CD14-positive monocyte (primary cell): ENCODE data around the gene PNMA8A. TPM values are rescaled to one million over a fixed set of nuclear protein-coding genes. Genes with fewer than 3 reads are reported as not detected.

Experiments
- DNase-seq, 3 donors: peaks; one replicate each; pipeline ENCODE4 v3.0.0-alpha.2; 2011 to 2022
- H2AFZ ChIP-seq: 2 replicates; pipeline ENCODE4 v1.6.0; 2012; ENCODE audit warnings: mild to moderate bottlenecking, low read depth, low read length, inconsistent platforms; ENCODE audit not compliant: insufficient read depth, poor library complexity, severe bottlenecking
- H3K27ac ChIP-seq, 2 donors: 1 replicate in 1 of 2; 2 replicates in 1 of 2; pipeline ENCODE4 v1.5.1; 2012 to 2013; ENCODE audit warnings: low read length in 2 of 2, control low read depth in 1 of 2, inconsistent platforms in 1 of 2, low read depth in 1 of 2, mild to moderate bottlenecking in 1 of 2
- H3K27me3 ChIP-seq, 2 donors: one replicate each; pipeline versions ENCODE4 v1.6.0 to v1.6.1; 2011 to 2013; ENCODE audit warnings: low read length in 2 of 2; ENCODE audit not compliant: control insufficient read depth in 2 of 2, insufficient read depth in 2 of 2
- H3K36me3 ChIP-seq, 2 donors: replicated peaks in 1 of 2; 1 replicate in 1 of 2; 2 replicates in 1 of 2; pipeline versions ENCODE4 v1.5.1 to v1.6.1; 2012 to 2013; ENCODE audit warnings: low read length in 2 of 2, control low read depth in 1 of 2, inconsistent platforms in 1 of 2, mild to moderate bottlenecking in 1 of 2; ENCODE audit not compliant: insufficient read depth in 2 of 2, control insufficient read depth in 1 of 2
- H3K4me1 ChIP-seq, 2 donors: 1 replicate in 1 of 2; 2 replicates in 1 of 2; pipeline versions ENCODE4 v1.5.1 to v1.6.1; 2012 to 2013; ENCODE audit warnings: low read length in 2 of 2, control low read depth in 1 of 2, inconsistent platforms in 1 of 2, mild to moderate bottlenecking in 1 of 2, moderate library complexity in 1 of 2; ENCODE audit not compliant: insufficient read depth in 2 of 2, control insufficient read depth in 1 of 2
- H3K4me2 ChIP-seq: replicated peaks from 2 replicates; pipeline ENCODE3; 2012; ENCODE audit warnings: low read length, moderate library complexity, mild to moderate bottlenecking; ENCODE audit not compliant: poor library complexity, severe bottlenecking; ENCODE audit errors: extremely low read depth
- H3K4me3 ChIP-seq, 3 experiments: fragments of 200-600 bp in 1 of 3; sonication (generic) in 1 of 3; replicated peaks in 1 of 3; 1 replicate in 2 of 3; 2 replicates in 1 of 3; pipeline ENCODE4 v1.5.1; 2011 to 2013; ENCODE audit warnings: low read length in 3 of 3, mild to moderate bottlenecking in 3 of 3, control low read depth in 2 of 3, low read depth in 2 of 3, inconsistent platforms in 1 of 3, moderate library complexity in 1 of 3
- H3K79me2 ChIP-seq: 2 replicates; pipeline ENCODE4 v1.6.0; 2012; ENCODE audit warnings: mild to moderate bottlenecking, control low read depth, inconsistent platforms, low read length, moderate library complexity; ENCODE audit not compliant: insufficient read depth
- H3K9ac ChIP-seq: 2 replicates; pipeline ENCODE4 v1.6.0; 2017; ENCODE audit warnings: low read length, mild to moderate bottlenecking; ENCODE audit not compliant: insufficient read depth, poor library complexity, severe bottlenecking
- H3K9me3 ChIP-seq, 2 donors: replicated peaks in 1 of 2; 1 replicate in 1 of 2; 2 replicates in 1 of 2; pipeline versions ENCODE4 v1.5.1 to v1.6.1; 2012 to 2013; ENCODE audit warnings: low read length in 2 of 2, control low read depth in 1 of 2; ENCODE audit not compliant: control insufficient read depth in 1 of 2, insufficient read depth in 1 of 2
- H4K20me1 ChIP-seq: 2 replicates; pipeline ENCODE4 v1.6.0; 2012; ENCODE audit warnings: mild to moderate bottlenecking, low read length, control low read depth, moderate library complexity; ENCODE audit not compliant: insufficient read depth
- H3K27ac Mint-ChIP-seq, 7 donors: one replicate each; pipeline ENCODE4 v1.8.0; 2020; ENCODE audit warnings: mild to moderate bottlenecking in 7 of 7, mixed read lengths in 7 of 7, moderate library complexity in 6 of 7, inconsistent platforms in 2 of 7
- H3K27me3 Mint-ChIP-seq, 3 donors: one replicate each; pipeline ENCODE4 v1.8.0; 2021 to 2022; ENCODE audit warnings: low read depth in 3 of 3, mild to moderate bottlenecking in 3 of 3, mixed read lengths in 3 of 3, moderate library complexity in 3 of 3, inconsistent platforms in 1 of 3
- H3K36me3 Mint-ChIP-seq, 2 donors: one replicate each; pipeline ENCODE4 v1.8.0; 2020; ENCODE audit warnings: mixed read lengths in 2 of 2, inconsistent platforms in 1 of 2, mild to moderate bottlenecking in 1 of 2
- H3K4me1 Mint-ChIP-seq: one replicate; pipeline ENCODE4 v1.8.0; 2020; ENCODE audit warnings: mild to moderate bottlenecking, mixed read lengths
- H3K4me3 Mint-ChIP-seq, 2 donors: one replicate each; pipeline ENCODE4 v1.8.0; 2020; ENCODE audit warnings: mild to moderate bottlenecking in 2 of 2, mixed read lengths in 2 of 2, moderate library complexity in 1 of 2
- H3K9me3 Mint-ChIP-seq, 7 donors: one replicate each; pipeline ENCODE4 v1.8.0; 2020 to 2022; ENCODE audit warnings: mixed read lengths in 7 of 7, mild to moderate bottlenecking in 6 of 7, moderate library complexity in 6 of 7, inconsistent platforms in 2 of 7
- WGBS: methylation state at CpG from one replicate; pipeline ENCODE4 v1.1.5; 2013; ENCODE audit warnings: missing lambda C conversion rate; ENCODE audit not compliant: insufficient coverage; 5-methylcytosine and 5-hydroxymethylcytosine counted together
- intact Hi-C, 2 donors: fragments of 100-400 bp; cut with micrococcal nuclease; formaldehyde crosslinking; loops; one replicate each; pipeline versions ENCODE4 v1.15.0 to v1.15.1; 2023
- polyA plus RNA-seq, 3 donors: library from polyadenylated mRNA; depleted of rRNA in 1 of 3; unstranded in 2 of 3; stranded (reverse) in 1 of 3; fragments of 300-500 nt in 2 of 3; fragments of >200 nt in 1 of 3; fragmentation: Illumina TruSeq in 2 of 3; gene quantifications; 1 replicate in 2 of 3; 2 replicates in 1 of 3; pipeline ENCODE4 v1.2.3, GENCODE V29; 2012 to 2021
- TF ChIP-seq, protein P1 (sequence below): fragments of 200-600 bp; IDR thresholded peaks from one replicate; pipeline ENCODE4 v1.8.0; 2022; ENCODE audit warnings: antibody characterized with exemption, mild to moderate bottlenecking

PNMA8A gene
- polyA plus RNA-seq, 3 donors, result not detected

- Mint-ChIP-seq H3K9me3 (peaks cover 0 to 2% (median 0%) of the 10 kb centered on the region in 7 donors), H3K4me3 (no peak overlapping the region), H3K36me3 (no peaks in the 10 kb centered on the region), H3K27me3 (peaks cover 14 to 31% (median 15%) of the 10 kb centered on the region in 3 donors), H3K4me1 (no peaks in the 10 kb centered on the region), H3K27ac (no peak overlapping the region)
- Histone ChIP-seq H3K27ac (no peak overlapping the region), H3K4me1 (no peaks in the 10 kb centered on the region), H3K9me3 (no peaks in the 10 kb centered on the region), H3K27me3 (no peaks in the 10 kb centered on the region), H4K20me1 (no peaks in the 10 kb centered on the region), H3K79me2 (no peaks in the 10 kb centered on the region), H2AFZ (no peak overlapping the region), H3K36me3 (no peaks in the 10 kb centered on the region), H3K9ac (no peak overlapping the region), H3K4me2 (no peak overlapping the region), H3K4me3 (no peak overlapping the region)
- no CpG with 5 or more reads among the region's 7 CpGs for WGBS
- DNase-seq, result no peak
- intact Hi-C loops, result no loop called here
- TF ChIP-seq, protein P1, sequence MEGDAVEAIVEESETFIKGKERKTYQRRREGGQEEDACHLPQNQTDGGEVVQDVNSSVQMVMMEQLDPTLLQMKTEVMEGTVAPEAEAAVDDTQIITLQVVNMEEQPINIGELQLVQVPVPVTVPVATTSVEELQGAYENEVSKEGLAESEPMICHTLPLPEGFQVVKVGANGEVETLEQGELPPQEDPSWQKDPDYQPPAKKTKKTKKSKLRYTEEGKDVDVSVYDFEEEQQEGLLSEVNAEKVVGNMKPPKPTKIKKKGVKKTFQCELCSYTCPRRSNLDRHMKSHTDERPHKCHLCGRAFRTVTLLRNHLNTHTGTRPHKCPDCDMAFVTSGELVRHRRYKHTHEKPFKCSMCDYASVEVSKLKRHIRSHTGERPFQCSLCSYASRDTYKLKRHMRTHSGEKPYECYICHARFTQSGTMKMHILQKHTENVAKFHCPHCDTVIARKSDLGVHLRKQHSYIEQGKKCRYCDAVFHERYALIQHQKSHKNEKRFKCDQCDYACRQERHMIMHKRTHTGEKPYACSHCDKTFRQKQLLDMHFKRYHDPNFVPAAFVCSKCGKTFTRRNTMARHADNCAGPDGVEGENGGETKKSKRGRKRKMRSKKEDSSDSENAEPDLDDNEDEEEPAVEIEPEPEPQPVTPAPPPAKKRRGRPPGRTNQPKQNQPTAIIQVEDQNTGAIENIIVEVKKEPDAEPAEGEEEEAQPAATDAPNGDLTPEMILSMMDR, result no peak
These were observed 7.8 kb downstream of the PNMA8A start for GRCh38 chr19:46463516-46463915.

GRCh38 chr19:46461537-46461936, 9.8 kb downstream of the PNMA8A start:
- Histone ChIP-seq H2AFZ (no peak overlapping the region), H3K4me2 (no peak overlapping the region), H3K4me1 (no peaks in the 10 kb centered on the region), H3K36me3 (no peaks in the 10 kb centered on the region), H3K4me3 (no peak overlapping the region), H3K9me3 (no peaks in the 10 kb centered on the region), H3K27me3 (no peaks in the 10 kb centered on the region), H3K9ac (no peak overlapping the region), H4K20me1 (no peaks in the 10 kb centered on the region), H3K27ac (no peak overlapping the region), H3K79me2 (no peaks in the 10 kb centered on the region)
- Mint-ChIP-seq H3K36me3 (no peaks in the 10 kb centered on the region), H3K27me3 (peaks cover 14 to 36% (median 15%) of the 10 kb centered on the region in 3 donors), H3K4me3 (no peak overlapping the region), H3K4me1 (no peaks in the 10 kb centered on the region), H3K27ac (no peak overlapping the region), H3K9me3 (peaks cover 0 to 2% (median 0%) of the 10 kb centered on the region in 7 donors)
- 100% methylated on average over 1 of the region's 2 CpGs for WGBS
- DNase-seq, result no peak
- intact Hi-C loops, result no loop called here
- TF ChIP-seq, protein P1, result no peak
